ENCODE data around the gene PLAC1.

The PLAC1 gene

GRCh38 chrX:134537179-134537955 is 120.9 kb downstream of the PLAC1 start:
- DNase-seq = no peak

- no peak for DNase-seq
Observed at GRCh38 chrX:134533952-134534351, 124.3 kb downstream of the PLAC1 start.

- no peak for DNase-seq
Observed at GRCh38 chrX:134533352-134533751, 124.9 kb downstream of the PLAC1 start.

DNA sequence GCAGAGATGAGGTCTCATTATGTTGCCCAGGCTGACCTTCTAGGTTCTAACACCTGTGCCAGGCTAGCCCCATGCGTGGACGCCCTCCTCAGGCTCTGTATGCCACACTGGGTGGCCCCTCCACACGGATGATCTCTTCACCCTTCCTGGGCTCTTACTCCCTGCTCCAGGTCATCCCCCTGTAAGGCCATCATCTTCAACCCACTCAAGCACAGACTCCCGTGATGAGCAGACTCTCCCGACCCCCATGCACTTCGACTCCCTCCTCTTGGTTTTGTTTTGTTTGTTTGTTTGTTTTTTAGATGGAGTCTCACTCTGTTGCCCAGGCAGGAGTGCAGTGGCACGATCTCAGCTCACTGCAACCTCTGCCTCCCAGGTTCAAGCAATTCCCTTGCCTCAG is 127.4 kb downstream of the PLAC1 start:
- no peak for DNase-seq

DNA sequence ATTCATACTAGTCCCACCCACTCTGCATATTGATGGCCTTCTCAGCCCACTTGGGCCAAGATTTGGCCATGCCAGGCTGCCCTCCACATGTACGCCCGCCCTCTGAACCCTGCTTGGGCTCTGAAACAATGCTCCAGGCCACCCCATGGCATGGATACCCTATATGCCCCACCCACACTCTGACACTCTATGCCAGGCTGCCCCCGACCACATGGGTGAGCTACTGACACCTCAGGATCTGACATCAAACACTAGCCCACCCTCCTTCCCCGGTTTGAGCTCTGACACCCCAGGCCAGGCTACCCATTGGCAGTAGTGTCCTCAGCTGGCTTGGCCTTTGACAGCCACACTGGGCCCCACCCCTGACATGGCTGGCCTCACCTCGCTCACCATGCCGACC is 128.8 kb downstream of the PLAC1 start:
- DNase-seq = no peak

- DNase-seq = no peak
Observed at GRCh38 chrX:134528960-134529359, 129.3 kb downstream of the PLAC1 start.

GRCh38 chrX:134526399-134526798 is 131.9 kb downstream of the PLAC1 start:
- no peak for DNase-seq

DNA sequence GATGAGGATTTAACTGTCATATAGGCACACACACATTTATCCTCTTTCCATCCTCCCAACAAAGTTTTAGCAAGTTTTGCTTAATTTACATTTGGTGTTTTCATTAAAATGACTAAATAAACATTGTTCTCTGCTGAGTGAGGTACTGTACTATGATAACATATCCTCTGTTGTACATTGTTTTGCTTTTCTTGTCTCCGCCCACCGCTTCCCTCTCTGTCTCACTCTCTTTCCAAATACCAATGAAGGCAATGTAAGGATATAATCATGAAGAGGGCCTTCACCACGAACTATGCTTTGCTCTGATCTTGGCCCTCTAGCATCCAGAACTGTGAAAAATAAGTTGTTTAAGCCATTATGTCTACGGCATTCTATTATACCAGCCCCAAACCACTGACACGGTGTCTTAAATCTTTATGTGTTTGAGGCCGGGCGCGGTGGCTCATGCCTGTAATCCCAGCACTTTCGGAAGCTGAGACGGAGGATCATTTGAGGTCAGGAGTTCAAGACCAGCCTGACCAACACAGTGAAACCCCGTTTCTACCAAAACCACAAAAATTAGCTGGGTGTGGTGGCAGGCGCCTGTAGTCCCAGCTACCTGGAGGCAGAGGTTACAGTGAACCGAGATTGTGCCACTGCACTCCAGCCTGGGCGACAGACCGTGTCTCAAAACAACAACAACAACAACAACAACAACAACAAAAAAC is 133.0 kb downstream of the PLAC1 start:
- no peak for DNase-seq

DNA sequence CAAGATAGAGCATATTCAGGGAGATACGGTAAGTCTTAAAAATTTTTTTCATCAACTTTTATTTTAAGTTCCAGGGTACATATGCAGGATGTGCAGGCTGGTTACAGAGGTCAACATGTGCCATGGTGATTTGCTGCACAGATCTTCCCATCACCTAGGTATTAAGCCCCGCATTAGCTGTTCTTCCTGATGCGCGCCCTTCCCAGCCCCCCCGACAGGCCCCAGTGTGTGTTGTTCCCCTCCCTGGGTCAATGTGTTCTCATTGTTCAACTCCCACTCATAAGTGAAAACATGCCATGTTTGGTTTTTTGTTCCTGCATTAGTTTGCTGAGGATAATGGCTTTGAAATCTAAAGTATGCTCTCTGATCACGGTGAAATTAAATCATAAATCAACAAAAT is 134.1 kb downstream of the PLAC1 start:
- DNase-seq = no peak

GRCh38 chrX:134520860-134521390 is 137.3 kb downstream of the PLAC1 start:
- no peak for DNase-seq

Data from effector CD4-positive, alpha-beta T cell (primary cell).